ENCODE measurements around the gene CDH12.

DNA sequence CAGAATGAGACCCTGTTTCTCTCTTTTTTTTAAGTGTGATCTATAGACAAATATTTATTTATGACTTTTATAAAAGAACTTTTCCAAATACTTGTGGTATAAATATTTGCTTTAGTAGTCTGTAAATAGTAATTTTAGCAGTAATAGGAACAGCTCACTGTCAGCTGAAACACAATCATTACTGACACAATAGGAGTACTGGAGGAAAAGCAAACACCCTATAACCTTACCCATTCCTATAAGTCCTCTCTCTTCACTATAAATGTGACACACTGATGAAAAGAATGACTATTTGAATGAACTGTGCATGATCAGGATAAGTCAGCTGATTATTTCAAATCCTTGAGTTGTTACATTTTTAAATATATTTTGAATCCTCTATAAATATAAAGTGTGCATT, 72.4 kb downstream of the CDH12 start:
- TF ChIP-seq POLR2A (IDR thresholded peaks at IDR 0.05; ENCODE audit: low read depth, low read length) (no peak), TAF1 (IDR thresholded peaks at IDR 0.05; ENCODE audit: borderline replicate concordance, low read depth, low read length) (no peak), POLR2AphosphoS5 (IDR thresholded peaks at IDR 0.05; ENCODE audit: low read depth, low read length) (no peak)

All from GM12892 (cell line).